ENCODE measurements around the gene ATP6V0D1.

ATP6V0D1 gene

GRCh38 chr16:67389911-67390815 lies 90.8 kb downstream of the ATP6V0D1 start:
- no peak for DNase-seq

DNA sequence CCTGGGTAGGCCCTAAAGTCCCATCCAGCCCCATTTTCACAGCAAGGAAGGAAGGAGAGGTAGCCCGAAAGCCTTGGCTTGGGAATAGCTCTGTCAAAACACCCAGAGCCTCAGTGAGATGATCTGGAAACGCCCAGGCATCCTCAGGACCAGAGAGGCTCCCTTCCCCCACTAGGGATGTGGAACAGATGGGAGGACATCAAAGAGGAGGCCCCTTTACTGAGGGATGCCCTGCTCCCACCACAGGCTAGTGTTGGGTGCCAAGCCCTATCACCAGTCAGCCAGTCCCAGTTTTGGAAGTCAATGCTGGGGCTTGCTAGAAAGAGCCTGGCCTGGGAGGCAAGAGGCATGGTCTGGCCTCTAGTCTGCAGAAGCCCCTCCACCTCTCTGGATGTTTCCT lies 92.4 kb downstream of the ATP6V0D1 start:
- no peak for DNase-seq

DNA sequence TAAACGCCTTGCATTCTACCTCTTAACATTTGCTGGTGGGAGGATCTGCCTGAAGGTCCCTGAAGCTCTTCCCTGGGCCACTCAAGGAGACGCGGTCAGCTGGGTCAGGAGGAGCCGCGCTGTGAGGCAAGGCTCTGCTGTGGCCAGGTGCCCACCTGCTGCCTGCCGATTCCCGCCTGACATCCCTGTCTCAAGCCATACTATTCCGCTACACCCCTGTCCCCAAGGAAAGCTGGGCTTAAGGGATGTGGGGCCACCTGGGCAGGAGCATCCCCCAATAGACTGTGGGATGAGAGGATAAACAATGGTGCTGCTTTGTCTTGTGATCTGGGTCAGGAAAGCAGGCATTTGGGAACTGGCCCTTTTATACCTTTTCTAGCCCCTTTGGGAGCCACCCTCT lies 92.8 kb downstream of the ATP6V0D1 start:
- no peak for DNase-seq
